Ishikawa (cell line): ENCODE data around the gene PHKG2.

Experiments
- CEBPB ChIP-seq: IDR thresholded peaks from 2 replicates; pipeline ENCODE4 v1.6.1; 2012
- YY1 ChIP-seq: IDR thresholded peaks from 2 replicates; pipeline ENCODE4 v1.6.1; 2012; ENCODE audit warnings: low read depth
- TF ChIP-seq, protein P1 (sequence below): IDR thresholded peaks from 2 replicates; pipeline ENCODE4 v1.6.1; 2012; ENCODE audit warnings: low read depth, mild to moderate bottlenecking
- TF ChIP-seq, protein P2 (sequence below): IDR thresholded peaks from 2 replicates; pipeline ENCODE4 v1.6.1; 2012

DNA sequence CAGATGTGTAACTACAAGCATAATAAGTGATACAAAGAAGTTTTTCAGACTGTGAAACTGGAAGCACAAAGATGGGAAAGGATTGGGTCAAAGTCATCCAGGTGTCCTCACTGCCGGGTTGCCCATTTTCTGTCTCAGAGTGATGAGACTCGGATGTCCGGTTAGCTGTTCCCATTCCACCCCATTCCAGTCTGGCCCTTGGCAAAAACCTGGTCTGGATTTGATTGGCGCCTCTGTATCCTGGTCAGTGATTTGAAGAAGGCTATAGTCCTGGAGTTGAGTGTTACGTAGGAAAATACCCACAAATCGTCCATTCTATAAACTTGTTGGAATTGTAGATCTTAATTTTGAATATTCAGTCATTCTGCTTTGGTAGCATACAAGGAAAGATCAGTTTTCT is 19.9 kb upstream of the PHKG2 start:
- TF ChIP-seq, protein P1, sequence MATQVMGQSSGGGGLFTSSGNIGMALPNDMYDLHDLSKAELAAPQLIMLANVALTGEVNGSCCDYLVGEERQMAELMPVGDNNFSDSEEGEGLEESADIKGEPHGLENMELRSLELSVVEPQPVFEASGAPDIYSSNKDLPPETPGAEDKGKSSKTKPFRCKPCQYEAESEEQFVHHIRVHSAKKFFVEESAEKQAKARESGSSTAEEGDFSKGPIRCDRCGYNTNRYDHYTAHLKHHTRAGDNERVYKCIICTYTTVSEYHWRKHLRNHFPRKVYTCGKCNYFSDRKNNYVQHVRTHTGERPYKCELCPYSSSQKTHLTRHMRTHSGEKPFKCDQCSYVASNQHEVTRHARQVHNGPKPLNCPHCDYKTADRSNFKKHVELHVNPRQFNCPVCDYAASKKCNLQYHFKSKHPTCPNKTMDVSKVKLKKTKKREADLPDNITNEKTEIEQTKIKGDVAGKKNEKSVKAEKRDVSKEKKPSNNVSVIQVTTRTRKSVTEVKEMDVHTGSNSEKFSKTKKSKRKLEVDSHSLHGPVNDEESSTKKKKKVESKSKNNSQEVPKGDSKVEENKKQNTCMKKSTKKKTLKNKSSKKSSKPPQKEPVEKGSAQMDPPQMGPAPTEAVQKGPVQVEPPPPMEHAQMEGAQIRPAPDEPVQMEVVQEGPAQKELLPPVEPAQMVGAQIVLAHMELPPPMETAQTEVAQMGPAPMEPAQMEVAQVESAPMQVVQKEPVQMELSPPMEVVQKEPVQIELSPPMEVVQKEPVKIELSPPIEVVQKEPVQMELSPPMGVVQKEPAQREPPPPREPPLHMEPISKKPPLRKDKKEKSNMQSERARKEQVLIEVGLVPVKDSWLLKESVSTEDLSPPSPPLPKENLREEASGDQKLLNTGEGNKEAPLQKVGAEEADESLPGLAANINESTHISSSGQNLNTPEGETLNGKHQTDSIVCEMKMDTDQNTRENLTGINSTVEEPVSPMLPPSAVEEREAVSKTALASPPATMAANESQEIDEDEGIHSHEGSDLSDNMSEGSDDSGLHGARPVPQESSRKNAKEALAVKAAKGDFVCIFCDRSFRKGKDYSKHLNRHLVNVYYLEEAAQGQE: no peak
- TF ChIP-seq YY1 (no peak), CEBPB (no peak)
- TF ChIP-seq, protein P2, sequence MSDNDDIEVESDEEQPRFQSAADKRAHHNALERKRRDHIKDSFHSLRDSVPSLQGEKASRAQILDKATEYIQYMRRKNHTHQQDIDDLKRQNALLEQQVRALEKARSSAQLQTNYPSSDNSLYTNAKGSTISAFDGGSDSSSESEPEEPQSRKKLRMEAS: no peak
